Stimulated activated CD4-positive, alpha-beta T cell treated with anti-CD3 and anti-CD28 coated beads, Interleukin-4, amount 100 ng/mL, for 4 hours (primary cell): ENCODE results near the gene KRT80.

Experiments used
- DNase-seq, 2 experiments: peaks; one replicate each; pipeline ENCODE4 v3.0.0-alpha.2; 2020

Gene KRT80

GRCh38 chr12:52127683-52128450 lies 63.9 kb downstream of the KRT80 start:
- DNase-seq, result no peak

DNA sequence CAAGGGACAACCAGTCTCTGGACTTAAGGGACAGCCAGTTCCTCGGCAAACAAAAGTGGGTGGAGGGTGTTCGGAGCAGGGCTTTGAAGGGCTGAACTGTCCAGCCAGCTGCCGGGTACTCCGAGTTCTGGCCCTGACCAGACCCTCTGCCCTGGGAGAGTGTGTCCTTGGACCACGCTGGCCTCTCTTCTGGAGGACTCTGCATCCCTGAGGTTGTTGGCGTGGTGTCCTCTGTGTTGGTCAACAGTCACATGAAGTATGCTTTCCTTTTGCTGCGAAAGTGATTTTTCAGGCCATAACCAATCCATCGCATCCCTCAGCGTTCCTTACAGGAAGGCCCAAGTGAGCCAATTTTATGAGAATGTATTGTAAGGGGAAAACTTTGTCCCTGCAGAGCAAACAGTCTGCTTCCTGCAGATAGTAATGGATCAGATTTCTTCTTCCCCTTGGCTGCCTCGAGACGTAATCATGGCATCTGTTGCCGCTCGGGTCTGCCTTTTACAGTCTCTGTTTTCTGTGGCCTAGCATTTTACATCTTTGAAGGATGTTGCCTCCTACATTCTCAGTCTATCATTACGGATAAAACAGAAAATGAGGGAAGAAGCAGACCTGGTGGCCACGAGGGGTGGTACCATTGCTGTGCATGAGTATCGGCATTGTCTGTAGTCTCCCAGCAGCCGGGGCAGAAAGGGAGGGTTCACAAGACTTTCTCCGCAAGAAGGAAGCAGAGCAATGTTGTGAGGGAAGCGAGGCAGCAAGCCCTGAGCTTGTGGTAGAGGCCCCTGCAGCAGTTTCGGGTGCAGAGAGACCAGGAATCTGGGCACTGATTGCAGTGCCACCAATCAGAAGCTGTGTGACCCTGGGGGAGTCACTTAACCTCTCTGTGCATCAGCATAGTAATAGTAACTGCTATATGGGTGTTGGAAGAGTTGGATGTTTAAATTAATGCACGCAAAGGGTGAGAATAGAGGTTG lies 64.9 kb downstream of the KRT80 start:
- no peak for DNase-seq

DNA sequence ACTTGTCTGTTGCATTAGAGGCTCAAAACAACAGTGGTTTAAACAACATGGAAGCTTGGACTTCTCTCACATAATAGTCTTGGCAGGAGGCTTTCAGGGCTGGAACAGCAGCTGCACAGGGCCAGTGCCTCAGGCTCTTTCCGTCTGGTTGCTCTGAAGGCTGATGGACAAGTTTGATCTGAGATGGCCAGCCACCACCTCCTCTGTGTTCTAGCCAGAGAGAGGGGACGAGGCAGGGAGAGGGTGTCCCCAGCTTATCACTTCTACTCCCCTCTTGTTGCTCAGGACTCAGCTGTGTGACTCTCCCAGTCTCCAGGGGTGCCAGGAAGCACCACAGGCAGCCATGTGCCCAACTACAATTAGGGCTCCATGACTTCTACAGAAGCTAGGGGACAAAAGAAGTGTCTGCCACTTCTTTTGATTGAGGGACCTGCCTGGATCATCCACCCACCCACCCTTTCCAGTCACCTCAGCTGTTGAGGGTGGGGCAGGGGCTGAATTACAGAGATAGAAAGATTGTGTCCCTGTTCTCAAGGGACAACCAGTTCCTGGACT lies 65.7 kb downstream of the KRT80 start:
- DNase-seq, result no peak

GRCh38 chr12:52125476-52125900 lies 66.3 kb downstream of the KRT80 start:
- DNase-seq, result no peak

DNA sequence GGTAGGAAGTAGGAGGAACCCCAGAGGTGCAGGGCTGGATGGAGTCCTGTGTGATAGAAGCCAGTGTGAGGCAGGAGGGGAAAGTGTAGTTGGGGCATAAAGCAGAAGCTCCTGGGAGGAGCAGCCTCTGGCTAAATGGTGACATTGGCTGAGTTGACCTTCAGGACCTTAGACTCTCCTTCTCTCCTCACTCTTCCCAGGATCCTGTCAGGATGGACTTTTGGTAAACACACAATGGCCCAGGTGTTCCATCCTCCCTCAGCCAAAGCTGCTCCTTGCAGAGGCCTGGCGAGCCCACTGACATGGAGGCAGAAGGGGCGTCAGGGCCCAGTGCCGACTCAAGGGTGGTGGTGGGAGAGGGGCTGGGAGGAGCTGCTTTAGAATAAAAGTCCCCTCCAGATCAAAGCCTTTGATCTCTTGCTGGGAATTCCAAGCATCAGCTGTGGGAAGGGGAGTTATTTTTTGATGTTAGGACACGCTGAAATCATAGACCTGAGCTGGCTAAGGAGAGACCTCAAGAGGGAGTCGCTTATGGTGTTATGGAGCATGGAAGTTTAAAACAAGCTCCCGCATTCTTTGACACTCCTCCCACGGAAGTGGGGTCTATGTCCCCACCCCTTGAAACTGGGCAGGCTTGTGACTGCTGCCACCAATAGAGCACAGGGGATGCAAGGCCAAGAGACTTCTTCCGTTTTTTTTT lies 68.2 kb downstream of the KRT80 start:
- no peak for DNase-seq

DNA sequence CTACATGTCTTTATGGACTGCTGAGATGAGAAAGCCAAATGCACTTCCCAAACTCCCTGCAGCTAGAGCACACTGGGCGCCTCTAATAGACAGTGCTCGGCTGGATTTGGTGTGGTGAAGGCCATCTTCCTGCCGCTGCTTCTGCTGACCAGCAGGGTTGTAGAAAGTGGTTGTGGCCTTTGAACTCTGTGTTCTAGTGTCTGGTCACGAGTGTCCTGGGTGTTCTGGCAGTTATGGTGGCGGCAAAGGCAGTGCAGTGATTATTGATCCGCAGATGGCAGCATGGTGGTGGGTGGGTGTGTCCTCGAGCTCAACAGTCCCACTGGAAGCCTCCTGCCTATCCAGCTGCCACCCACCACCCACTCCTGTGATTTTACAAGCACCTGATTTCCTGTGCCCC lies 68.9 kb downstream of the KRT80 start:
- DNase-seq, result no peak

DNA sequence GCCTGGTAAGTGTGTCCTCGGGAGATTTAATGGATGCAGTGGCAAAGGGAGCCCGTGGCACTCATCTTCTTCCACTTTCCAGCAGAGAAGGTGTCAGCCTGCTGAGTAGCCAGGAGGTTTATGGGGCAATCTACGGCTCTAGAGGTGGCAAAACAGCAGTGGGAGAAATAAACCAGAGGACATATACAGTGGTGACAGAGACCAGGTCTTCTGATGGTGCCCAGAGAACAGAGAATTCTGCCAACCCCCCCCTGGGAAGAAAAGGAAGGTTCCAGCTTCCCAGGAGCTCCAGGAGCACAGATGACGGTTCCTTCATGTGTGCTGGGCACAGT lies 69.3 kb downstream of the KRT80 start:
- DNase-seq, result no peak

- peak; percentile 53 to 64 for DNase-seq
Measured at GRCh38 chr12:52121824-52122539, 69.8 kb downstream of the KRT80 start.

DNA sequence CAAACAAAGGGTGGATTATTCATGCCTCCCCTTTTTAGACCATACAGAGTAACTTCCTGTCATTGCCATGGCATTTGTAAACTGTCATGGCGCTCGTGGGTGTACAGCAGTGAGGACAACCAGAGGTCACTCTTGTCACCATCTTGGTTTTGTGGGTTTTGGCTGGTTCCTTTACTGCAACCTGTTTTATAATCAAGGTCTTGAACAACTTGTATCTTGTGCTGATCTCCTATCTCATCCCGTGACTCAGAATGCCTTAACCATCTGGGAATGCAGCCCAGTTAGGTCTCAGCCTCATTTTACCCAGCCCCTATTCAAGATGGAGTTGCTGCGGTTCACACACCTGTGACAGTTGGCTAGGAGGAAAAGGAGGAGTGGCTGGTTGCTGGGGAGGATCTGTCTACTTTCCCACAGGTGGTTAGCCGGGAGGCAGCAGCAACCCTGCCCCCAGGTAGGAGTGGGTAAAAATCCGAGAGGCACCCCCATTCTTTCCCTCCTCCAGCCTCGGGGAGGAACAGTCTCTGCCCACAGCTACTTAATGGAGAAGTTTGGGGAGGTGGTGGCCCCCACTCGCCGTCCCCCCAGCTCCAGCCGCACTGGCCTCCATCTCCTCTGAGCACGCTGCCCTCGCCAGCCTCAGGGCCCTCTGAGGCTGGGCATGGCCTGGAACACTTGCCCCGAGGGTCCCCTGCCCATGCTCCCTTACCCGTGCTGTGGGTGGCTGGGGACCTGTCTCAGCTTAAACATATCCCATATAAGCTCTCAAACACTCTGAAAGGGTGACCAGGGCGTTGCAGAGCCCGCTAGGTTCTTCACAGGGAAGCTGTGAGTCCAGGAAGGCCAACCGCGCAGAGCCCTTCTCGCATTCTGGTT lies 70.6 kb downstream of the KRT80 start:
- no peak for DNase-seq

DNA sequence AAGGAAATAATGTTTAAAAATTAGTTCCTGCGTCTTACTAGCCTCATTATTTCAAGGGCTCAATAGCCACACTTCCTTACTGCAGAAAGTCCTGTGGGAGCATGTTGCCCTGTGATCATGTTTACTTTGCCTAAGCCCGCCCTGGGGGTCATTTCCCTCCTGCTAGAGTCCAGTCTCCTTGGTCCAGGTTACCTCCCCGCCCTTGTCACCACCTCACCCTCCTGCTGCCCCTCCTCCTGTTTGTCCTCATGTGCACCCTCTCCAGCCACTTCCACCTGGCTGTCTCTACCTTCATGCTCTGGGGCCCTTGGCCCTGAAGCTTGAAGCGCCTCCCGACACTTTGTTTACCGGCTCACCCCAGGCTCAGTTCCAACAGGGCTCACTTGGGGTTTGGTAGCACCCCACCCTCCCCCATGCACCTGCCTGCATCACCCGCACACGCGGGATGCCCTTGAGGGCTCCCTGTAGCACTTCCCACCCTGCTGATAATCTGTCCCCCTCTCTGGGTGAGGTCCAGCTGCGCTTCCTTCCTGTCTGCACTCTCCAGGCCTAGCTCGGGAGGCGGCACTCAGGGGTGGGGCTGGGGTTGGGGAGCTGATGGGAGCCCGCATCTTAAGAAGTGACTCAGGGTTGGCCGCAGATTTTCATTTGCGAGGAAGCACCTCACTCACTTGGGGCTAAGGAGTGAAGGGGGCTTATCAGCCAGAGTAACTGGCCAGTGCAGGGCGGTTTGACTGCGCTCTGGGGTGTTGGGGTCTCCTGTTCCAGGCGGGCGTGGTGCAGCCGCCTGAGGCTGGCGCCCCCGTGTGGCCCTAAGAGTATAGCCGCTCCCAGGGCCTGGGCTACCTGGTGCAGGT lies 72.2 kb downstream of the KRT80 start:
- peak; percentile 7 to 42 for DNase-seq
